HG02870 (cell line): ENCODE results near the gene ZNF580.

ENCODE experiments used
- ATAC-seq: cut with Tn5 transposase; IDR thresholded peaks from one replicate; pipeline ENCODE4 v1.9.1; 2021; ENCODE audit warnings: mild to moderate bottlenecking, moderate library complexity; ENCODE audit not compliant: unreplicated experiment

Gene ZNF580

GRCh38 chr19:55644191-55644833, 3.5 kb downstream of the ZNF580 start:
- no peak for ATAC-seq

GRCh38 chr19:55644842-55645511, 4.2 kb downstream of the ZNF580 start:
- ATAC-seq, result no peak

GRCh38 chr19:55645512-55645881, 4.7 kb downstream of the ZNF580 start:
- no peak for ATAC-seq

- no peak for ATAC-seq
Observed at GRCh38 chr19:55646889-55647731, 6.3 kb downstream of the ZNF580 start.

- ATAC-seq, result no peak
Observed at GRCh38 chr19:55647732-55648584, 7.2 kb downstream of the ZNF580 start, which contains the start of gene CCDC106. CCDC106 (plus strand) TSS chr19:55648212; CDS start chr19:55649047, 835 bp downstream.

GRCh38 chr19:55648585-55649267, 7.9 kb downstream of the ZNF580 start:
- ATAC-seq, result no peak

- no peak for ATAC-seq
Observed at GRCh38 chr19:55649268-55650125, 8.7 kb downstream of the ZNF580 start.

- no peak for ATAC-seq
Observed at GRCh38 chr19:55650126-55650557, 9.3 kb downstream of the ZNF580 start.

- no peak for ATAC-seq
Observed at GRCh38 chr19:55650602-55651230, 9.9 kb downstream of the ZNF580 start.

GRCh38 chr19:55651236-55651635, 10.4 kb downstream of the ZNF580 start:
- ATAC-seq, result no peak

GRCh38 chr19:55652311-55653128, 11.7 kb downstream of the ZNF580 start:
- ATAC-seq, result no peak

- peak; percentile 38 for ATAC-seq
Observed at GRCh38 chr19:55653651-55654322, 13.0 kb downstream of the ZNF580 start.

- peak; percentile 55 for ATAC-seq
Observed at GRCh38 chr19:55654323-55654867, 13.6 kb downstream of the ZNF580 start.

GRCh38 chr19:55654868-55655647, 14.3 kb downstream of the ZNF580 start, which contains the start of gene U2AF2:
U2AF2 (plus strand) TSS chr19:55655035; CDS start chr19:55655105, 70 bp downstream.
- ATAC-seq, result peak; percentile 28

- no peak for ATAC-seq
Observed at GRCh38 chr19:55655648-55656040, 14.8 kb downstream of the ZNF580 start.

GRCh38 chr19:55656552-55656951, 15.8 kb downstream of the ZNF580 start:
- no peak for ATAC-seq
